ENCODE results near the gene PATZ1.
"Not testable (repeated sequence)": the region's sequence is repeated elsewhere in the genome, so short reads cannot be mapped to it uniquely, and the experiment has no call there.

The PATZ1 gene

DNA sequence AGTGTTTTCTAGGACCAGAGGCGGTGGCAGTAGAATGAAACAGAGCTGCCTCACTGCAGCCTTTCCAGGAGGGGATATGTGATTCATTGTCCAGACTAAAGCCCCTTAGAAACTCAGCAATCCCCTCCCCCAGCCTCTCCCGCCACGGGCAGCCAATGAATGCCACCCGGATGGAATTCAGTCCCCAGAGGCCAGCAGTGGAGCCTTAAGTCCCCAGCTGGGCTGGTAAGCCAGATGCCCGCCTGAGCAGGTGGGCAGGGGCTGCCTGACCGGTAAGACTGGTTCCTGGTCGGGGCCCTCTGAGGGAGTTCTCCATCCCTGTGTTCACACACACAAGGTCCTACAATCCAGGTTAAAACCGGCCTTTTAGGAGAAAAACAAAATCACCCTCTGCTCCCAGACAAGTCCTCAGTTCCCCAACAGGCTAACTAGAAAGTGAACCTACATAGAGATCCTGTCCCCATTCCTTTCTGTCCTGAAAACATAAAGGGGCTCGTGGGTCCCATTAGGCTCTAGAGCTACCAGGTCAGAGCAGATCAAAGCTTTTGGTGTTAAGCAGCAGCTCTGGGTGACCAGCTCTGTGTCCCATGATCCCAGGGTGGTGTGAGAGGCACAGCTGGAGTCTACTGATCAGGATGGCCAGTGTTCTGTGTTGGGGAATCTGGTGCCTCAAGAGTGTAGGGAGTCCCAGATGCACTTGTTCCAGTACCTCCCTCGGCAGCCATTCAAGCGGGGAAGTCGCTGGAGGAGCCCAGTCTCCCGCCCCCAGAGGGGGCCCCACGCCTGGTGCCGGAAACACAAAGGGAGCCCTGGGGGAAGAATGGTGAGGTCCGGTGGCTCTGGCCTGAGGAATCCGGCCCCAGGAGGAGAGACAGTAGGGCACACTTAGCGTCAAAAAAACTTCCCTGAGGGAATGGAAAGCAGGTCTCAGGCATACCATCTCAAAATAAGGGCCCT is 2.6 kb downstream of the PATZ1 start:
- peak; percentile 85 for DNase-seq

DNA sequence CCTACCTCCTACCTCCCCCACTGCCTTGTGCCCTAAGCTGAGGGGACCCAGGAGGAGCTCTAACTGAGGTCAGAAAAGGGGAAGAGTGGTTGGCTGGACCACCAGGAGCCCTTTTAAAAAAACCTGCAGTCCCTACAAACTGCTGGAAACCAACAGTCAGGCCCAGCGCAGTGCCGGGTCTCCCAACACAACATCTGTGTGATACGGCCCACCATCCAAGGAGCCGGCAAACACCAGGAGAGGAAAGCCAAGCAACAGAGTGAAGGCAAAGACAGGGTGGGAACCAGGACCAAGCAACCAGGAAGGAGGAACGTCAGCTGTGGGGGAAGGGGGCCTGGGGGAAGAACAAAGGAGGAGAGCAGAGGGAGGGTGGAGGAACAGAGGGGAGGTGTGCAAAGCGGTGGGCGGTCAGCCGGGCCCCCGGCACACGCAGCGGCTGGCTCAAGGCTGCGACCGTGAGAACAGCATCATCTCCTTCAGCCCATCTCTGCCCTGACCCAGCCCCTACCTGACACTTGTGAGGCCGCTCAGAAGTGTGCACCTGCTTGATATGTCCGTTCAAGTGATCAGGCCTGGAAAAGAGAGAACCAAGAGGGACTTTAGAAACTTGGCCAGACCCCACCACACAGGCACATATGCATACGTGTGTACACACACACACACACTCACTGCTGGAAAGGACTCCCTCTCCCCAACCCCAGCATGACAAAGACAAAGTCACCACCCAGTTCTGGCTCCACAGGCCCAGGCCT is 3.6 kb downstream of the PATZ1 start:
- DNase-seq: no peak

DNA sequence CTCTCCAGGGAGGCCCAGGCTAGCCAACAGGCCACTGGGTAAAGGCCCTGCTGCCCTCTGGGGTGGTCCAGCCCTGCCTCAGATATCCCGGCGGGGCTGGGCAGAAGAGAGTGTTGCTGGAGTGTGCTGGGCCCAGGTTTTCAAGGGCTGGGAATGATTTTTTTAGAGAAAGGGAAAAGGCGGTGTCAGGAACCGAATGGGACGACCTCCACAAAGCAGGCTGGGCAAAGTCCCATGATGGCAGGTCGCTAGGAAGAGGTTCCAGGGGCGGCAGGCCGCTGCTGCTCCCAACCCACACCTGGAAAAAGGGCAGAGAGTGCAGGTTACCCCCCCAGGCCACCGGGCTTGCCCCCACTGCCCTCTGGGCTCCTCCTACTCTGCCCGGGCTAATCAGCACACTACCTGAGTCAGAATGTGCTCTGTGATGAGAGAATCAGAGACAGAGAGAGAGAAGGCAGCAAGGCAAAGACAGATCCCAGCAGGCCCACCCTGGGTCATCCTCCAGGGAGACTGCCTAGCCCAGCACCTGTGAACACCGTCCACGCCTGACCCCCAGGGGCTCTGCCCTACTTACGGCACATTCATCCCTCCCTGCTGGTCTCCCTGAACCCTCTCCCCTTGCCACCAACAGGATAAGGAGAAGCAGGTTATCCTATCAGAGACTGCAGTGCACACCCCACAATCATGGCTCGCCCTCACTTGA is 4.6 kb downstream of the PATZ1 start:
- DNase-seq: no peak

DNA sequence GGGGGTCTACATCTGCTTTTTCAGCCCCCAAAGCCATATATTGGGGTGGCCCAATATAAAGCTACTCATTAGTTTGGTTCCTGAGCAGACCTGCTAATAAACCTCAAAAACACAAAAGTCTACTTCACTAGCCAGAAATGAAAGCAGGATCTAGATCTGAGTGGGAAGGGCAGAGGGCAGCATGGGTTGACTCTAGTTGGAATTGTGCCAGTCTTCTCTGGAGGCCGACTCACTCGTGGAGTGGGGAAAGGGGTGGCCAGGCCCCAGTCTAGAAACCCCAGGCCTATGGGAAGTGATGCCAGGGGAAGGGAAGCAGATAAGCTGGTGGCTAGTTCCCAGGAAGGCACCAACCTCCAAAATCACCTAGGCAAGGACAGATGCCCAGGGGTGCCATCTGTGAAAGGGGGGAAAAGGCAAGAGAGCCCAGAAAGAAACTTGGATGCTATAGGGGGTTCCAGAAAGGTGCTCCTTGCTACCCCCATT is 5.3 kb downstream of the PATZ1 start:
- no peak for DNase-seq

DNA sequence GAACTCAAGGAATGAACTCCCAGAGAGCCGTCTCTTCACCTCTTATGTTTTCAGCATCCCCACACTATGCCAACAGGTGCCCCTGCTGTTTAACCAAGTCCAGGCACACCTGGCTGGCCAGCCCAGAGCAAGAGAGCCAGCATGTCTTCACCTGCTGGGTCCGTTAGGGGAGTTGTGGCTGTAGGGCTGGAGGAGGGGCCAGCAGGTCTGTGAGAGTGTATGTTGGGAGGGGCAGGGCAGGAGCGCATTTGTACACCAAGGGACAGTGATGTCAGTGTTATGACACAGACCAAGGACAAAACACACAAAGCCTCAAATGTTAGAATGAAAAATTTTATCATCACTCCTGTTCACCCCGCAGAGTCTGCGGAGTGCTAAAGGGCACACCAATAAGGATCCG is 5.8 kb downstream of the PATZ1 start:
- no peak for DNase-seq

DNA sequence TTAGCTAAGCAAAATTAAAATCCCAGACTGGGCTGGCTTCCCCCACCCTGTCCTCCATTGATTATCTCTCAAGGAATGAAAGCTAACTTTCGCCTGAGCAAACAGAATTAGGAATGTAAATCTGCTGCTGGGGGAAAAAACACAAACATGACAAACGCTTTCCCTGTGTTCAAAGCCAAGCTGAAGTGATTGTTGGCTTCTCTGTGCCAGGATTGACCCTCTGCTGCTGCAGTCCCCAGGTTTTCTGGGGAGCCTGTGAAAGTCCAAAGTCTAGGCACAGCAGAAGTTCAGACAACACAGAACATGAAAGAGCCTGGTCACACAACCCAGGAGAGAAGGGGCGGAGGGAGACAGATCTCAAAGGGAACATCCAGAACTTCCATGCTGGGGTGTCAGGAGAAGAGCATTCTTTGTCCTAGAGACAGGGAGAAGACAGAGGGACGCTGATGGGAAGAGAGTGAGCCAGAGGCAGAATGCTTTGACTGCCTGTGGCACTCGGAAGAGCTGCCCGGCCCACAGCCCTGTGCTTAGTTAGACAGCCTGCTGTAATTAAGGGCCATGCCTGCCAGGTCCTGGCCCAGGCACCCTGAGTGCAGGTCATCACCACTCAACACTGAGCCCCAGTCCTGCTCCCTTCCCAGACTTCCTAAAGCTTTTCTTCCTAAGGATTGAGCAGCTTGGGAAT is 6.9 kb downstream of the PATZ1 start:
- DNase-seq: no peak

DNA sequence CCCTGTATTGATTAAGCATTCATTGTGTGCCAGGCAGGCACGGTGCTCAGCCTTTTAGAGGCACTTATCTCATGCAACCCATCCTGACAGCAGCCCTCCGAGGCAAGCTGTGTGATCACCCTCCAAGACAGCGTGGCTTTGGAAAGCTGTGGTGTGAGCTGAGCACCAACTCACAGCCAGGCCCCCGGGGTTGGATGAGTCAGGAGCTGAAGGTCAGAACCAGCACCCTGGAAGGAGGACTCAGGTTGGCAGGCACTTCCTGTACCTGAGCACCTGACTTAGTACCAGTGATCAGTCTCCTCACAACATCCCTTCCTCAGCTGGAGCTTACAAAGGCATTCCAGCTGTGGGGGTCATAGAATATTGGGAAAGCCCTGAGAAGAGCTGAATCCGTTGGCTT is 9.0 kb downstream of the PATZ1 start:
- DNase-seq: no peak

DNA sequence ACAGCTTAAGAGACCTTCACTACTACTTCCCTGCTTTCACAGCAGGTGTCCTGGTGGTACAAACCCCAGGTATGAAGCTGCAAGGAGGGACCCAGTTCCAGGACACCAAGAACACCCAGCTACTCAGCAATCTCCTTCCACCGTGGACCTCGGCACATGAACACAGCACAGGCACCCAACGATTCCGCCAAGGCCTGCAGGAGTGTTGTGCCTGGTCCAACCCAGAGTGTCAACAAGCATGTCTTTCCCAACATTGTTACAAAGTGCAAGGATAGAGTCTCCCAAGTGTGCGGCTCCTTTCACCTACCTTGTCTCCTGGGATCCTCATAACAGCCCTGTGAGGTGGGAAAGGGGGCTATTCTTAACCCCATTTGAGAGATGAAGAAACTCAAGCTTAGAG is 11.8 kb downstream of the PATZ1 start:
- no peak for DNase-seq

DNA sequence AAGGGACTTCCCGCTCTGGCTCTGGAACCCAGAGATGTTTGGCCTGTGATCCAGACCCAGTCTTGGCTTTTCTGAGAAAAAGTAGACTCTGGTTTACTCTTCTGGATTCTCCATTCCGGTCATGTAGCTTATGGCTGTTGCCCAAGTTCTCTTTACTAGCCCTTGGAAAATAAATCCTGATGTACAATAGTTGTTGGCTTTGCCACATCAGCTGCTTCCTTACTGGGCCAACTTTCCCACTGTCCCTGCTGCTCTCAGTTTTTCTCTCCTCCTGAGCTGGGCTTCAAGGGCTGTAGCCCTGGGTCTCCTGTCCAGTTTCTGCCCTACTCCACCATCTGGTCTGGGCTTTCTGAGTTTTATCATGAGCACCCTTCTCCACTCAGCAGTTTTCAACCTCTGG is 12.5 kb downstream of the PATZ1 start:
- no peak for DNase-seq

DNA sequence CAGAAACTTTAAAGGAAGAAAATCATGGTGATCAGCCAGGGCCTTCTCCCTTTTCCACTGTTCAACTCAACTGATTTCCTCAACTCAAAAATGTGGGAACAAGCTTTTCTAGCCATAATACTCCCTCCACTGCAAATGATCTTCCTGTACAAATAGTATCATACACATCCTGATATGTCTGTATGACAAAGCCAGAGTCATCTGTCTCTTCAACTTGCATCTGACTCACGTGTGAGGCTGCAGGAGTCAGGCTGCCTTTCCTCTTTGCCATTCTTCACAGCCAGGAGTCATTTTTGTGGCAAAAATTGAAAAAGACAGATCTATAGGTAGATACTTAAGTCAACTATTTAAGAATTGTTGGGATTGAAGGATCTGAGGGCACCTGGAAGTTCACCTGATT is 13.3 kb downstream of the PATZ1 start:
- DNase-seq: no peak

DNA sequence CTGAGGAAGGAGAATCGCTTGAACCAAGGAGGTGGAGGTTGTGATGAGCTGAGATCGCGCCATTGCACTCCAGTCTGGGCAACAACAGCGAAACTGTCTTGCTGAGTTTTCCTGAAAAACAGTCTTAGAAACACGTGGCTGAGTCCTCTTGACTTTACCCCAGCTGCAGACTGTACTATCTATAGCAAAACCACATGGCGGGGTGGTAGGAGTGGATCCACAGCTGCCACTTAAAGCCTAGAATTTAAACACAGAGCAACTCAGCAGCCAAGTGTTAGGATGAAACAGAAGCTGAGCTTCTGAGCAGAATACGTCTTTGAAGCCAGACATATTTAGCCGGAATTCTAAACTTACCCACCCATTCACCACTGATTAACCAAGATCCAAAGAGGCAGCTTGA is 14.1 kb downstream of the PATZ1 start:
- no peak for DNase-seq

DNA sequence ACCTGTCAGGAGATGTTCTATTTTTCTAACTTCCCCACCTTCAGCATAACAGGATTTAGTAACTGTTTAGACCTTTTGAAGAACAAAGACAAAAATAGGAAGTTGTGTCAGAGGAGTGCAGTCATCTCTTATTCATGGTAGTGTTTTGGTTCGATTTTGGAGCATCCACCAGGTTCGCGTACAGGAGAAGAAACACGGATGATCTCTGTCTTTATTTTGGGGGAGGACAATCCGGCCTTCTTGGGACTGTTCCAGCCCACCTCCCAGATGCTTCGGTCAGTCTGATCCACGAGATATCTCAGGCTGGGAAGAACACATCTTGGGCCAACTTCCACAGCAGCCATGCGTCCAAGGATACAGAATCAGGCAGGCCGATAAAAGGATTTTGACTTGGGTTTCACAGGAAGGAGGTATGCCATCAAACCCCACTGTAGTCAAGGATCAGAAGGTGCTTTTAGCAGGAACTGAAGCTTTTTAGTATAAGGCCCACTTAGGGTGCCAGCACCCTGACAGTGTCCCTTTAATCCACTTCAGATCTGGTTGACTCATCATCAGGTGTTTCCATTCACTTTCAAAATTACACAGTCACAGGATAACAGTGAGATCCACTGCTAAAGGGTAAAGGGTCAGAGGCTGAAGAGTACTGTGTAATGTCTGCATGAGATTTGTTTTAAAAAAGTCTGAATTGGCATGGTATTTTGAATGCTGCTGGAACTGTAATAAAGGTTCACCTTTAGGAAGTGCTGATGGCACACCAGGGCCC is 16.5 kb downstream of the PATZ1 start:
- no peak for DNase-seq

DNA sequence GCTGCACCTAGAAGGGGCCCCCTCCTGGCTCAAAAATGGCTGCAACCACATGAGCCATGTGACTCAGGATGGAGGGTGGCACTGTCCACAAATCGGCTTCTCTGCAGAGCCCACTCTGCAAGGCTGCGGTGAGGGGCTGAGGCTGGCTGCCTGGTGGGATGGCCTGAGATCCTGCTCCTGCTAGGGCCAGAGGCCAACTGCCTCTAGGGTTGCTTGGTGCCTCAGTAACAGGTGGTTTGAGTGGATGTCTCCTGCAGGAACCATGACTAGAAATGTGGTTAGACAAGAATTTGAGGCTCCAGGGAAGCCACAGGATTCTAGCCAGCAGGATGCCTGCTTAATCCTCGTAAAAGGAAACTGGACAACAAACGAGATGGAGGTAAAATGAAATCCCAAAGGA is 17.1 kb downstream of the PATZ1 start:
- no peak for DNase-seq

DNA sequence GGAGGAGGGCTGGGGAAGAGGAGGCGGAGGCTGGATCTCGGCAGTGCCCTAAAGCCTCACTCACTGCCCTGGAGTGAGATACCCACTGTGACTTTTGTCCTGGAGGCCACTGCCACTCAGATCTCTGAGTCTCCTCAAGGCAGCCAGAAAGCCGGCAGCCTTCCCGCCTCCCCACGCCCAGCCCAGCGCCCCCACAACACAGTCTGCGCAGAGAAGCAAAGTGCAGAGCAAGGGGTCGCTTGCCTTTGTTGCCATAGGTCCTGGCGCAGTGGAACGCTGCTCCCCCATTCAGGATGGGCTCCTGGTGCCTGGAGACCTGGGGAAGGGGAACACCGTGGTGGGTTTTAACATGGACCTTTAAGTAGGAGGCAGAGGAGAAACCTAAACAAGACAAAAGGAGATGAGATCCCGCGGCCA is 17.6 kb downstream of the PATZ1 start:
- DNase-seq: no peak

DNA sequence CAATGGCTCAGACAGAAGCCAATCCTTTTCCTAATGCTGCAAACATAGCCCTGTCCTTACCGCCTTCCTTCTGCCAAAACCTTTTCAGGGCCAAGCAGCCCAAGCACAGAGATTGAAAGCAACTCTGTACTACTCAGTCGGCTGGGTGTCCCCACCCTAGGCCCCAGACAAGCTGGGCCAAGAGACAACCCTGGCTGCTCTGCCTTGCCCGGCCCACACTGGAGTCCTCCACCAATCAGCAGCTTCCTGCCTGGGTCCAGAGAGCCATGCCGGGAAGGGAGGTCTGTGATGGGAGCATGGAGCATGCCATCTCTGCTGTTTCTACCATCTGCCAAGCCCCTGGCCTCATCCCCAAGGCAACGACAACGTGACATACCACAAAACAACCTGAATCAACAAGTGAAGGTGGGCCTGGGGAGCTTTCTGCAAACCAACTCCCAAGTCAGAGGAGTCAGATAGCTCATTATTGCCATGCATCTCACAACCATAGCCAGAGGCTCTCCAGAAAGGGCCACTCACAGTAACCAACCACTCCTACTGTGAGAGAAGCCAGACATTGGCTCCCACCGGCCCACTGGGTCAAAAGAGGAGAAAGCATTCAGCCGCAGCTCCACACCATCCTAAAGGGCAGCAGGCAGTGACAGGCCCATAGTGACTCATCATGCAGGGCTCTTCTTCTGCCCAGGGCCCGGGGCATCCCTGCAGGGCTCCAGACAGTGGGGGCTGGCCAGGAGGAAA is 18.2 kb downstream of the PATZ1 start:
- no peak for DNase-seq

DNA sequence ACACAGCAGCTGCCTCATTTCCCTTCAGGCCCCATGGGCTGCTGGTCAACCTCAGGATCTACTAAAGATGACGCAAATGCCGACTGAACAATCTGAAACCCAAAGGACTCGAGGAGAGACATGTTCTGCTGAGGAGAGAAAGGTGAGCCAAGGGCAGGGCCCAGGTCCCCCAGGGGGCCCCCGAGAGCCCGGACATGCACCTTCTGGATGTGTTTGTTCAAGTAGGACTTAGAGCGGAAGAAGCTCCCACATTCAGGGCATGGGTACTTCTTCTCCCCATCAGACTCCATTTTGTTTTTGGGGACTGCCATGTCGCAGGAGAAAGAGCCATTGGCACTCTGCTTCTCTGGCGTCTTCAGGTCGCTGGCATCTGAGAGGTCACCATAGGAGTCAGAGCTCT is 19.3 kb downstream of the PATZ1 start:
- no peak for DNase-seq

DNA sequence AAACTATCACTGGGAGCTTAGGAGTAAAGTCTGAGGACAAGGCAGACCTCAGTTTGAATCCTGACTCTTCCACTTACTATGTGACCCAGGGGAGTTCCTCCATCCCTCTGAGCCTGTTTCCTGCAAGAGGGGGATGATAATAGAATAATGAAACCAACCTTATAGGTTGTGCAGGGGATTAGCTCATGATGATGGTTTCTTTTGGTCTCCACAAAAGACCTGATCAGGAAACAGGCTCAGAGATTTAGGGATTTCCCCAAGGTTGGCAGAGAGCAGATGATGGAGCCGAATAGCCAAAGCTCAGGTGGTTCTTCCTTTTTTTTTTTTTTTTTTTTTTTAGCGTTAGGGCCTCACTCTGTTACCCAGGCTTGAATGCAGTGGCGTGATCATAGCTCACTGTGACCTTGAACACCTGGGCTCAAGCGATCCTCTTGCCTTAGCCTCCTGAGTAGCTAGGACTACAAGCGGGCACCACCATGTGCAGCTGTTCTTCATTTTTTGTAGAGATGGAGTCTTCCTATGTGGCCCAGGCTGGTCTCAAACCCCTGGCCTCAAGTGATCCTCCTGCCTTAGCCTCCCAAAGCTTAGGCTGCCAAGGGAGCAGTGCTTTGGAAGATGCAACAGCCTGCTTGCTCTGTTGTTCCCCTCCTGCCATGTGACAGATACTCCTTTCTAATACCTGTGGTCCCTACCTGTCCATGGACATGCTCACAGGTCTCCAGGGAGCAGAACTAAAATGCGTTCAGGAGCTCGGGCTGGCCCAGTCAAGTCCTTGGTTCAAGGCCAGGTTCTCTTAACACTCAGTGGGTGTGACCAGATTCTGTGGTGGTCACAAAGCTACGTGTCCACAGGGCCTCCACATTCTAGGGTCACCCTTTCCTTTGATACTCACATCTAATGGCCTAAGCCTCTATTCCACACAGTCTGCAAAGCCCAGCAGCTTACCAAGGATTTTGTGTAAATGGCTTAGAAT is 22.3 kb downstream of the PATZ1 start:
- no peak for DNase-seq

DNA sequence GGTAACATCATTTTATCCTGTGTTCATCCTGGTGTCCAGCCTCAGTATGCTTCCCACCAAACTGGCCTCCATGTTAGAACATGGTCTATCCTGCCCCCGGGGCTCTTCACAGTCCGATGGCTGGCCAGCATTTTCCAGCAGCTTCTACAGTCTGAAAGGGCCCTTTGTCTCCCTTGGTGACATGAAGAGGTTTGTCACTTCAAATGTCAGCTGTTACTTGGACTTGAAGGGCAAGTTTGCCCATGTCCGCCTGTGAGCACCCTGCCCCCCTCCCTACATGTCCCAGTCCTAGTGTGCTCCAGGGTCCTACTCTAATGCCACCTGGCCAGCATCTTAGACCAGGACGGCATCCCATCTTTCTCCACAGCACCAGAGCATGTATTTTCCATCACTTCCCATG is 24.7 kb downstream of the PATZ1 start:
- no peak for DNase-seq

DNA sequence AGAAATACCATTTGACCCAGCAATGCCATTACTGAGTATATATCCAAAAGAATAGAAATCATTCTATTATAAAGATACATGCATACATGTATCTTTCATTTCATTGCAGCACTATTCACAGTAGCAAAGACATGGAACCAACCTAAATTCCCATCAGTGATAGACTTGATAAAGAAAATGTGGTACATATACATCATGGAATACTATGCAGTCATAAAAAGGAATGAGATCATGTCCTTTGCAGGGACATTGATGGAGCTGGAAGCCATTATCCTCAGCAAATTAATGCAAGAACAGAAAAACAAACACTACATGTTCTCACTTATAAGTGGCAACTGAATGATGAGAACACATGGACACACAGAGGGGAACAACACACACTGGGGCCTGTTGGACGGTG is 31.9 kb downstream of the PATZ1 start:
- DNase-seq: not testable (repeated sequence)

All from NCI-H526 treated with DMSO at 0.1 percent for 48 hours (cell line).